PC-3 (cell line): ENCODE measurements around the gene PTPRN.

Experiments
- EZH2 ChIP-seq: fragments of 300-600 bp; sonication (generic); IDR thresholded peaks from one replicate; pipeline ENCODE4 v1.6.1; 2017; ENCODE audit warnings: antibody characterized with exemption, mild to moderate bottlenecking, low read length; ENCODE audit not compliant: unreplicated experiment
- EZH2phosphoT487 ChIP-seq: fragments of 300-600 bp; sonication (generic); IDR thresholded peaks from 2 replicates; pipeline ENCODE4 v1.6.1; 2018; ENCODE audit warnings: mild to moderate bottlenecking, antibody characterized with exemption, low read length, borderline replicate concordance
- TF ChIP-seq, protein P1 (sequence below): fragments of 300-600 bp; sonication (generic); conservative IDR thresholded peaks from 2 replicates; pipeline ENCODE4 v1.5.1; 2017; ENCODE audit warnings: antibody characterized with exemption, low read depth, mild to moderate bottlenecking, low read length

DNA sequence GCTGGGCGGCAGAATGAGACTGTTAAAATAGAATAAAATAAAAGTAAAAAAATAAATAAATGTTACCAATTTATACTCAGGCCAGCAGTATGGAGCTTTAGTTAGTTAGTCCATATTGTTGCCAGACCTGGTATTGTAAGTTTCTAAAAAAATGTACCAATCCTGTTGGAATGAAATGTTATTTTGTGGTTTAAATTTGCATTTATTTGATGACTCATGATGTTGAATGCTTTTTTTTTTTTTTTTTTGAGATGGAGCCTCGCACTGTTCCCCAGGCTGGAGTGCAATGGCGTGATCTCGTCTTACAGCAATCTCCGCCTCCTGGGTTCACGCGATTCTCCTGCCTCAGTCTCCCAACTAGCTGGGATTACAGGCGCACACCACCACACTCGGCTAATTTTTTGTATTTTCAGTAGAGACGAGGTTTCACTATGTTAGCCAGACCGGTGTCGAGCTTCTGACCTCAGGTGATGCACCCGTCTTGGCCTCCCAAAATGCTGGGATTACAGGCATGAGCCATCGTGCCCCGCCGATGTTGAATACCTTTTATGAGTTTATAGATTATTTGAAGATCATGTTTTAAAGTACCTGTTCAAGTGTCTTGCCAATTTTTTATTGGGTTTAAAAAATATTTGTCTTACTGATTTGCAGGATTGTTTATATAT is 5.7 kb upstream of the PTPRN start:
- TF ChIP-seq, protein P1, sequence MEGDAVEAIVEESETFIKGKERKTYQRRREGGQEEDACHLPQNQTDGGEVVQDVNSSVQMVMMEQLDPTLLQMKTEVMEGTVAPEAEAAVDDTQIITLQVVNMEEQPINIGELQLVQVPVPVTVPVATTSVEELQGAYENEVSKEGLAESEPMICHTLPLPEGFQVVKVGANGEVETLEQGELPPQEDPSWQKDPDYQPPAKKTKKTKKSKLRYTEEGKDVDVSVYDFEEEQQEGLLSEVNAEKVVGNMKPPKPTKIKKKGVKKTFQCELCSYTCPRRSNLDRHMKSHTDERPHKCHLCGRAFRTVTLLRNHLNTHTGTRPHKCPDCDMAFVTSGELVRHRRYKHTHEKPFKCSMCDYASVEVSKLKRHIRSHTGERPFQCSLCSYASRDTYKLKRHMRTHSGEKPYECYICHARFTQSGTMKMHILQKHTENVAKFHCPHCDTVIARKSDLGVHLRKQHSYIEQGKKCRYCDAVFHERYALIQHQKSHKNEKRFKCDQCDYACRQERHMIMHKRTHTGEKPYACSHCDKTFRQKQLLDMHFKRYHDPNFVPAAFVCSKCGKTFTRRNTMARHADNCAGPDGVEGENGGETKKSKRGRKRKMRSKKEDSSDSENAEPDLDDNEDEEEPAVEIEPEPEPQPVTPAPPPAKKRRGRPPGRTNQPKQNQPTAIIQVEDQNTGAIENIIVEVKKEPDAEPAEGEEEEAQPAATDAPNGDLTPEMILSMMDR, result no peak
- TF ChIP-seq EZH2 (no peak), EZH2phosphoT487 (no peak)
